Coronary artery (tissue), 2 donors: ENCODE data around the gene ANO6.

Experiments
- DNase-seq: peaks from one replicate; pipeline ENCODE4 v3.0.0-alpha.2; 2017; ENCODE audit warnings: low spot score
- H3K27ac ChIP-seq, 2 donors: fragments of 200-600 bp; sonication (generic); one replicate each; pipeline ENCODE4 v1.5.1; 2016 to 2019
- H3K4me3 ChIP-seq: fragments of 200-600 bp; sonication (generic); 2 replicates; pipeline ENCODE4 v1.5.1; 2016; ENCODE audit warnings: mild to moderate bottlenecking, moderate library complexity
- TF ChIP-seq, protein P1 (sequence below): fragments of 200-600 bp; sonication (generic); IDR thresholded peaks from one replicate; pipeline ENCODE4 v1.5.1; 2019; ENCODE audit warnings: antibody characterized with exemption

The ANO6 gene

GRCh38 chr12:45343269-45344051 is 127.6 kb downstream of the ANO6 start:
- no peak for DNase-seq
- TF ChIP-seq, protein P1, sequence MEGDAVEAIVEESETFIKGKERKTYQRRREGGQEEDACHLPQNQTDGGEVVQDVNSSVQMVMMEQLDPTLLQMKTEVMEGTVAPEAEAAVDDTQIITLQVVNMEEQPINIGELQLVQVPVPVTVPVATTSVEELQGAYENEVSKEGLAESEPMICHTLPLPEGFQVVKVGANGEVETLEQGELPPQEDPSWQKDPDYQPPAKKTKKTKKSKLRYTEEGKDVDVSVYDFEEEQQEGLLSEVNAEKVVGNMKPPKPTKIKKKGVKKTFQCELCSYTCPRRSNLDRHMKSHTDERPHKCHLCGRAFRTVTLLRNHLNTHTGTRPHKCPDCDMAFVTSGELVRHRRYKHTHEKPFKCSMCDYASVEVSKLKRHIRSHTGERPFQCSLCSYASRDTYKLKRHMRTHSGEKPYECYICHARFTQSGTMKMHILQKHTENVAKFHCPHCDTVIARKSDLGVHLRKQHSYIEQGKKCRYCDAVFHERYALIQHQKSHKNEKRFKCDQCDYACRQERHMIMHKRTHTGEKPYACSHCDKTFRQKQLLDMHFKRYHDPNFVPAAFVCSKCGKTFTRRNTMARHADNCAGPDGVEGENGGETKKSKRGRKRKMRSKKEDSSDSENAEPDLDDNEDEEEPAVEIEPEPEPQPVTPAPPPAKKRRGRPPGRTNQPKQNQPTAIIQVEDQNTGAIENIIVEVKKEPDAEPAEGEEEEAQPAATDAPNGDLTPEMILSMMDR = no peak
- no peak overlapping the region for H3K4me3 ChIP-seq
- H3K27ac ChIP-seq = no peak overlapping the region

GRCh38 chr12:45348311-45348710 is 132.4 kb downstream of the ANO6 start:
- no peak for DNase-seq
- TF ChIP-seq, protein P1 = no peak
- Histone ChIP-seq H3K27ac (no peak overlapping the region), H3K4me3 (no peak overlapping the region)

DNA sequence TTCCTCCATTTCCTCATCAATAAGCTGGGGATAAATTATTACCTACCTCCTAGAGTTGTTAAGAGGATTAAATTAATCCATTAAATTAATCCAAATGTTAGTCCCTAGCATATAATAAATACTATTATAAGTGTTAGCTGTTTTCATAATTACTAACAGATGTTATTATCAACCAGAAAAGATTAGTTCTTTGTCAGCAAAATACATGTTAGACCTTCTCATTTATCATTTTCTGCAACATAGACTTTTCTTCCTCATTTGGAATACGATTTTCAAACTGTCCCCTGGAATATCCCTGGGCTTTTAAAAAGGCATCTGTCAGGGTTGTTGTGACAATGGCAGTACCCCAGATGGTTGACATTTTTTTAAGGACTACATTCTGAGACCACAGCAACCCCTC is 133.1 kb downstream of the ANO6 start:
- Histone ChIP-seq H3K27ac (no peak overlapping the region), H3K4me3 (no peak overlapping the region)
- TF ChIP-seq, protein P1 = no peak
- no peak for DNase-seq

DNA sequence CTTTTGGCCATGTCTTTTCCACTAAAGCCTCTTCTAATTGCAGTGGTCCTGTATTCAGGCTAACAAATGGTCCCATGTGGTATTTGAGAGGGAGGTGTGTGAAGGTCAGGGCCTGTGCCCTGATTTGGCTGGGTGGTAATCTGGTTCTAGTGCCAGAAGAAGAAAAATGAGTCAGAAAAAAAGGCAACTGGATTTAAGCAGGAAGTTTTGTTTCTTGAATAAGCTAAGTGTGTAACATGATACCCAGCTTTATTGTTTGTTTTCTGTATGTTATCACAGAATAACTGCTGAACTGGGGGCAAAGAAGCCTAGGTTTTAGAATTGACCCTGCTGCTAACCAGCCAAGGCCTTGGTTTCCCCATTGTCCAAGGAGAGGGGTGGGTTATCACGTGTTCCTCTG is 134.0 kb downstream of the ANO6 start:
- no peak for DNase-seq
- TF ChIP-seq, protein P1 = no peak
- Histone ChIP-seq H3K27ac (no peak overlapping the region), H3K4me3 (no peak overlapping the region)

- TF ChIP-seq, protein P1 = no peak
- no peak for DNase-seq
- no peak overlapping the region for H3K27ac ChIP-seq
- no peak overlapping the region for H3K4me3 ChIP-seq
Measured at GRCh38 chr12:45350861-45351260, 135.0 kb downstream of the ANO6 start.

DNA sequence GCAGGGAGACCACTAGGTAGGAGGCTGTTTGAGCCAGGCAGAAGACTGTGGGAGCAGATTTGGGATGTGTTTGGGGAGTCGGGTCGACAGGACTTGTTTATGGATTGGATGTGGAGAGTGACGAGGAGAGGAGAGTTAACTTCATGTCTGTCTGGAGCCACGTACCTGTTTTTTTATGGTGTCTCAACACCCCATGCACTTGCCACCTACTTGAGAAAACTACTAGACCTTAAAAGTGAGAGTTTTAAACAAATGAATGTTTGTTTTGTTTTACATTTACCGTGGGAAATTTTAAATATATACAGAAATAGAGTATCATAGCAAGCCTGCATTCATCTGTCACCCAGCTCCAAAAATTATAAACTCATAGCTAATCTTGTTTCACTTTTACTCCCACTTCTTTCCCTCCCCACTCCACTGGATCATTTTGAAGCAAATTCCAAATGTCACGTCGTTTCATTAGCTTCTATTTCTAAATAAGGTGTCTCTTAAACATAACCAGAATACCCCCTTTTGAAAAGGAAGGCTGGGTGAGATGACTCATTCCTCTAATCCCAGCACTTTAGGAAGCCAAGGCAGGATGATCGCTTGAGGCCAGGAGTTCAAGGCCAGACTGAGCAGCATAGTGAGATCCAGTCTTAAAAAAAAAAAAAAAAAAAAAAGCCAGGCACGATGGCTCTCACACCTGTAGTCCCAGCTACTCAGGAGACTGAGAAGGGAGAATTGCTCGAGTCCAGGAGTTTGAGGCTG is 136.2 kb downstream of the ANO6 start:
- H3K27ac ChIP-seq = no peak overlapping the region
- TF ChIP-seq, protein P1 = no peak
- H3K4me3 ChIP-seq = no peak overlapping the region
- DNase-seq = no peak

DNA sequence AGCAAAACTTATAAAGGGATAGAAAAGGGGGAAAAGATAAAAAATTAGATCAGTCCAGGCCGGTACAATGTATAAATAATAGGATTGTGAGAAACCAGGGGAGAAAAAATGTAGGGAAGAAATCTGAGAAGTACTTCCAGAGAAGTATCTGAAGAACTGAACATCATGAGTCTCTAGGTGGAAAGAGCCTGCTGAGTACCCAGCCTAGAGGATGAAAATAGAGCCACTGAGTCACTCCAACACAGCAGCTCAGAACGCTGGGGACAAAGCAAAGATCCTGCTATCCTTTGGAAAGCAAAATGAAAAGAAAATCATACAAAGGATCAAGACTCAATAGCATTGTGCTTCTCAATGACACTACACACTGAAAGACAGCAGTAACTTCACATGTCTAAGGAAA is 138.0 kb downstream of the ANO6 start:
- TF ChIP-seq, protein P1 = no peak
- H3K4me3 ChIP-seq = no peak overlapping the region
- H3K27ac ChIP-seq = no peak overlapping the region
- no peak for DNase-seq
